SK-N-SH (cell line): ENCODE measurements around the gene MYO1E. TPM values are rescaled to one million over a fixed set of nuclear protein-coding genes. Genes with fewer than 3 reads are reported as not detected.

Experiments
- CTCF ChIA-PET: fragments of 300-600, 350-600 bp; formaldehyde crosslinking; extraction: SDS; loops from one replicate; lab custom pipeline; 2021; lab: Yijun Ruan, JAX
- POLR2A ChIA-PET: fragments of 350-600 bp; sonication (Branson Sonifier 250); formaldehyde crosslinking; extraction: SDS; loops from one replicate; lab custom pipeline; 2020; ENCODE audit warnings: antibody characterized with exemption, inconsistent platforms; lab: Yijun Ruan, JAX
- DNase-seq: peaks from one replicate; pipeline ENCODE4 v3.0.0; 2012
- H2AFZ ChIP-seq: fragments of 200-600 bp; sonication (generic); 2 replicates; pipeline ENCODE4 v1.8.1; 2016; ENCODE audit warnings: antibody characterized with exemption, mild to moderate bottlenecking, low read depth
- H3F3A ChIP-seq: fragments of 200-600 bp; sonication (generic); replicated peaks from 2 replicates; pipeline ENCODE3; 2016; ENCODE audit warnings: antibody characterized with exemption, mild to moderate bottlenecking; ENCODE audit not compliant: insufficient read depth
- H3K27ac ChIP-seq, 2 experiments: fragments of 200-500 bp in 1 of 2; fragments of 200-600 bp in 1 of 2; sonication (Bioruptor generic) in 1 of 2; sonication (generic), shearing (Covaris generic) in 1 of 2; 2 replicates each; pipeline versions ENCODE4 v1.5.1 to v1.6.1; 2014 to 2016; ENCODE audit warnings: low read depth in 2 of 2, inconsistent platforms in 1 of 2, low read length in 1 of 2, mild to moderate bottlenecking in 1 of 2, mixed read lengths in 1 of 2
- H3K27me3 ChIP-seq: fragments of 200-600 bp; sonication (generic), shearing (Covaris generic); 2 replicates; pipeline ENCODE4 v1.6.1; 2016; ENCODE audit warnings: mixed run types; ENCODE audit not compliant: insufficient read depth
- H3K36me3 ChIP-seq, 2 experiments: fragments of 200-500 bp in 1 of 2; fragments of 200-600 bp in 1 of 2; sonication (Bioruptor generic) in 1 of 2; sonication (generic) in 1 of 2; replicated peaks in 1 of 2; 2 replicates each; pipeline versions ENCODE3 to v1.5.1; 2014 to 2016; ENCODE audit warnings: low read length in 1 of 2, mild to moderate bottlenecking in 1 of 2; ENCODE audit not compliant: insufficient read depth in 2 of 2, control insufficient read depth in 1 of 2
- H3K4me1 ChIP-seq, 2 experiments: fragments of 200-500 bp in 1 of 2; fragments of 200-600 bp in 1 of 2; sonication (Bioruptor generic) in 1 of 2; sonication (generic), shearing (Covaris generic) in 1 of 2; 2 replicates each; pipeline versions ENCODE4 v1.5.1 to v1.6.1; 2014 to 2016; ENCODE audit warnings: low read depth in 1 of 2, low read length in 1 of 2, mixed run types in 1 of 2; ENCODE audit not compliant: insufficient read depth in 2 of 2, control insufficient read depth in 1 of 2
- H3K4me2 ChIP-seq: fragments of 200-600 bp; sonication (generic), shearing (Covaris generic); 2 replicates; pipeline ENCODE4 v1.6.1; 2017; ENCODE audit warnings: mixed run types
- H3K4me3 ChIP-seq, 2 experiments: fragments of 200-500 bp in 1 of 2; fragments of 200-600 bp in 1 of 2; sonication (Bioruptor generic) in 1 of 2; sonication (generic), shearing (Covaris generic) in 1 of 2; 2 replicates each; pipeline versions ENCODE4 v1.5.1 to v1.8.1; 2014 to 2016; ENCODE audit warnings: low read depth in 2 of 2, inconsistent platforms in 1 of 2, low read length in 1 of 2, mild to moderate bottlenecking in 1 of 2, mixed read lengths in 1 of 2, moderate library complexity in 1 of 2
- H3K79me2 ChIP-seq: fragments of 200-600 bp; sonication (generic); 2 replicates; pipeline ENCODE4 v1.8.1; 2017; ENCODE audit warnings: mild to moderate bottlenecking; ENCODE audit not compliant: insufficient read depth
- H3K9ac ChIP-seq: fragments of 200-600 bp; sonication (generic); 2 replicates; pipeline ENCODE4 v1.6.1; 2017; ENCODE audit warnings: mixed run types
- H3K9me2 ChIP-seq: fragments of 200-600 bp; sonication (generic); 2 replicates; pipeline ENCODE4 v1.6.1; 2017; ENCODE audit warnings: mixed run types
- H3K9me3 ChIP-seq: fragments of 200-600 bp; sonication (generic); 2 replicates; pipeline ENCODE4 v1.6.1; 2017; ENCODE audit warnings: mixed run types, mild to moderate bottlenecking, moderate library complexity
- H4K20me1 ChIP-seq: fragments of 200-600 bp; sonication (generic); 2 replicates; pipeline ENCODE4 v1.6.1; 2017; ENCODE audit warnings: mild to moderate bottlenecking, mixed run types; ENCODE audit not compliant: insufficient read depth
- CHD2 ChIP-seq: fragments of 150-350 bp; IDR thresholded peaks from 2 replicates; pipeline ENCODE4 v1.6.1; 2018; ENCODE audit warnings: low read length; ENCODE audit not compliant: partially characterized antibody
- CTCF ChIP-seq: fragments of 200-600 bp; sonication (generic); IDR thresholded peaks from 2 replicates; pipeline ENCODE4 v1.6.1; 2017; ENCODE audit warnings: antibody characterized with exemption, mild to moderate bottlenecking, moderate library complexity
- ELF1 ChIP-seq: IDR thresholded peaks from 2 replicates; pipeline ENCODE4 v1.4.0; 2012
- FOSL2 ChIP-seq: IDR thresholded peaks from 2 replicates; pipeline ENCODE4 v1.4.0; 2012; ENCODE audit warnings: low read depth, mild to moderate bottlenecking, moderate library complexity, borderline replicate concordance
- GABPA ChIP-seq: IDR thresholded peaks from 2 replicates; pipeline ENCODE4 v1.4.0; 2012; ENCODE audit warnings: low read depth, mild to moderate bottlenecking
- IRF3 ChIP-seq: fragments of 150-350 bp; IDR thresholded peaks from 2 replicates; pipeline ENCODE4 v1.6.1; 2016; ENCODE audit warnings: mild to moderate bottlenecking, low read depth, low read length
- MEF2A ChIP-seq: IDR thresholded peaks from 2 replicates; pipeline ENCODE4 v1.4.0; 2012; ENCODE audit warnings: low read depth, borderline replicate concordance
- MXI1 ChIP-seq: IDR thresholded peaks from 2 replicates; pipeline ENCODE4 v1.6.1; 2012; ENCODE audit warnings: mild to moderate bottlenecking, low read depth, low read length, improper control_type of control experiment
- NFIC ChIP-seq: IDR thresholded peaks from 2 replicates; pipeline ENCODE4 v1.4.0; 2012; ENCODE audit warnings: borderline replicate concordance
- POLR2AphosphoS5 ChIP-seq: IDR thresholded peaks from 2 replicates; pipeline ENCODE4 v1.6.1; 2012; ENCODE audit warnings: low read depth, low read length
- RCOR1 ChIP-seq: fragments of 150-350 bp; IDR thresholded peaks from 2 replicates; pipeline ENCODE4 v1.6.1; 2017; ENCODE audit warnings: antibody characterized with exemption, low read length
- RFX5 ChIP-seq: IDR thresholded peaks from 2 replicates; pipeline ENCODE4 v1.6.1; 2012; ENCODE audit warnings: mild to moderate bottlenecking, improper control_type of control experiment, low read length
- RXRA ChIP-seq: IDR thresholded peaks from 2 replicates; pipeline ENCODE4 v1.4.0; 2012; ENCODE audit warnings: low read depth, mild to moderate bottlenecking, borderline replicate concordance
- SIN3A ChIP-seq: IDR thresholded peaks from 2 replicates; pipeline ENCODE4 v1.6.1; 2012; ENCODE audit warnings: low read depth, mild to moderate bottlenecking, low read length, moderate library complexity, borderline replicate concordance
- TCF12 ChIP-seq: IDR thresholded peaks from 2 replicates; pipeline ENCODE4 v1.4.0; 2012
- TEAD4 ChIP-seq: IDR thresholded peaks from 2 replicates; pipeline ENCODE4 v1.4.0; 2012; ENCODE audit warnings: mild to moderate bottlenecking, borderline replicate concordance; ENCODE audit not compliant: insufficient read depth
- USF1 ChIP-seq: IDR thresholded peaks from 2 replicates; pipeline ENCODE4 v1.4.0; 2012; ENCODE audit warnings: low read depth, borderline replicate concordance
- USF2 ChIP-seq: fragments of 150-350 bp; IDR thresholded peaks from 2 replicates; pipeline ENCODE4 v1.6.1; 2017; ENCODE audit warnings: antibody characterized with exemption, low read length, low read depth, borderline replicate concordance
- ZBTB33 ChIP-seq: IDR thresholded peaks from 2 replicates; pipeline ENCODE4 v1.4.0; 2012; ENCODE audit warnings: low read depth, borderline replicate concordance
- WGBS: methylation state at CpG from one replicate; pipeline ENCODE4 v1.1.6; 2017; ENCODE audit warnings: low lambda C conversion rate; 5-methylcytosine and 5-hydroxymethylcytosine counted together
- polyA plus RNA-seq, 3 experiments: library from polyadenylated mRNA; depleted of rRNA; stranded (reverse); fragments of >200 nt; gene quantifications; 2 replicates each; pipeline ENCODE4 v1.2.3, GENCODE V29; 2012

MYO1E gene
- polyA plus RNA-seq, 1 of the 3 experiments (the other 2 are of a cell fraction) = 9.7 TPM

GRCh38 chr15:59410391-59410896 lies 37.8 kb upstream of the MYO1E start:
- Histone ChIP-seq H3K9me2 (no peaks in the 10 kb centered on the region), H3F3A (no peaks in the 10 kb centered on the region), H2AFZ (no peak overlapping the region), H3K27ac (no peak overlapping the region), H3K4me1 (no peaks in the 10 kb centered on the region; a peak in 1 of 4 replicates), H3K79me2 (no peaks in the 10 kb centered on the region), H3K27me3 (no peaks in the 10 kb centered on the region), H3K4me2 (no peak overlapping the region), H3K9me3 (no peaks in the 10 kb centered on the region), H3K36me3 (no peaks in the 10 kb centered on the region), H3K4me3 (no peak overlapping the region), H4K20me1 (no peaks in the 10 kb centered on the region), H3K9ac (no peak overlapping the region)
- TF ChIP-seq NFIC (no peak), MEF2A (no peak), CHD2 (no peak), ELF1 (no peak), GABPA (no peak), CTCF (no peak), RCOR1 (no peak), SIN3A (no peak), TEAD4 (no peak), POLR2AphosphoS5 (no peak), RXRA (no peak), RFX5 (no peak)
- DNase-seq = no peak
- ChIA-PET POLR2A (no interaction called here), CTCF (no interaction called here)
- WGBS = 55% methylated on average over 2 of the region's 2 CpGs

- no peak for TF ChIP-seq CHD2
- TF ChIP-seq USF1 = no peak
- no peak for TF ChIP-seq GABPA
- TF ChIP-seq USF2 = no peak
- no peak for TF ChIP-seq TCF12
- TF ChIP-seq RFX5 = no peak
- no peak for TF ChIP-seq IRF3
- TF ChIP-seq ZBTB33 = no peak
- no peak for TF ChIP-seq MXI1
- TF ChIP-seq FOSL2 = no peak
- ChIA-PET CTCF (no interaction called here), POLR2A (no interaction called here)
- Histone ChIP-seq H2AFZ (no peak overlapping the region), H3K27ac (no peak overlapping the region), H3K36me3 (no peaks in the 10 kb centered on the region), H3K9me2 (no peaks in the 10 kb centered on the region), H3F3A (no peaks in the 10 kb centered on the region), H3K79me2 (no peaks in the 10 kb centered on the region), H3K4me2 (no peak overlapping the region), H3K4me3 (no peak overlapping the region), H4K20me1 (no peaks in the 10 kb centered on the region), H3K9ac (no peak overlapping the region), H3K4me1 (no peaks in the 10 kb centered on the region; a peak in 1 of 4 replicates), H3K27me3 (no peaks in the 10 kb centered on the region), H3K9me3 (no peaks in the 10 kb centered on the region)
- no peak for DNase-seq
- WGBS = 87% methylated on average over 4 of the region's 5 CpGs
Observed at GRCh38 chr15:59407946-59408345, 35.3 kb upstream of the MYO1E start.
